ENCODE data around the gene VWF.
"Not testable (repeated sequence)": the region's sequence is repeated elsewhere in the genome, so short reads cannot be mapped to it uniquely, and the experiment has no call there.

The VWF gene

GRCh38 chr12:6158255-6158654, 33.8 kb upstream of the VWF start:
- H3K9me3 Mint-ChIP-seq, result no peaks in the 10 kb centered on the region
- no peak overlapping the region for H3K27ac Mint-ChIP-seq
- no peaks in the 10 kb centered on the region for H3K4me1 Mint-ChIP-seq (ENCODE audit: low read depth)
- H3K4me3 Mint-ChIP-seq, result no peak overlapping the region
- no peaks in the 10 kb centered on the region for H3K36me3 Mint-ChIP-seq (ENCODE audit: low read depth)
- DNase-seq (ENCODE audit: low spot score), result no peak
- no peaks in the 10 kb centered on the region for H3K27me3 Mint-ChIP-seq (ENCODE audit: low read depth)

GRCh38 chr12:6157482-6157881, 33.0 kb upstream of the VWF start:
- Mint-ChIP-seq H3K9me3 (no peaks in the 10 kb centered on the region), H3K27me3 (ENCODE audit: low read depth) (no peaks in the 10 kb centered on the region), H3K27ac (no peak overlapping the region), H3K4me3 (no peak overlapping the region), H3K4me1 (ENCODE audit: low read depth) (no peaks in the 10 kb centered on the region), H3K36me3 (ENCODE audit: low read depth) (no peaks in the 10 kb centered on the region)
- no peak for DNase-seq (ENCODE audit: low spot score)

DNA sequence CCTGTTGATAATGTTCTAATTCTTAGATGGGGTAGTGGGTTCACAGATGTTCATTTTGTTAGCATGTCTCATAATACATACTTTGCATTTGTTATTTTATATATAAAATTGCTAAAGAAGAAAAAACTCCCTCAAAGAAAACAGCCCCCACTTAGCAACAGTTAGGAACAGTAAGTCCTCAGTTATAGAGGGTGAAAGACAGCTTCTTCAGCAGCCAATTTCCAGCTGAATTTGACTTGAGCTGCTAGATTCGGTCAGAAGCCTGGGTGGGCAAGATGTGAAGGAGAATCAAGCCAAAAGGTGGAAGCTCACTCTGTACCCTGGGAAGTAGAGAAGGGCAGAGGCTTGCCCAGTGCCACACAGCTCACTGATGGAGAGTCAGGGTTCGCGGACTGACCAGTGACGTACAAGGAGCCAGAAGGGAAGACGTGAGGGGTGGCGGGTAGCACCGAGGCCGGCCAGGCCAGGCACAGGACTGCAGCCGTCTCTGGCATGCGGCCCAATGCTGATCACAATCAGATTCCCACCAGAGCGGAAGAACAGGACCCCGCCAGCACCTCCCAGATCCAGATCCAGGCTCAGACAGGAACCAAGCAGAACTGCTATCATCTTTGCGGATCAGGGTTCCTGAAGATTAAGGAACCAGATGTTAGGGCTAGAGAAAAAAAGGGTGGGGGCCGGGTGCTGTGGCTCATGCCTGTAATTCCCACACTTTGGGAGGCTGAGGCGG, 30.4 kb upstream of the VWF start:
- Mint-ChIP-seq H3K4me3 (no peak overlapping the region), H3K36me3 (ENCODE audit: low read depth) (no peaks in the 10 kb centered on the region)

DNA sequence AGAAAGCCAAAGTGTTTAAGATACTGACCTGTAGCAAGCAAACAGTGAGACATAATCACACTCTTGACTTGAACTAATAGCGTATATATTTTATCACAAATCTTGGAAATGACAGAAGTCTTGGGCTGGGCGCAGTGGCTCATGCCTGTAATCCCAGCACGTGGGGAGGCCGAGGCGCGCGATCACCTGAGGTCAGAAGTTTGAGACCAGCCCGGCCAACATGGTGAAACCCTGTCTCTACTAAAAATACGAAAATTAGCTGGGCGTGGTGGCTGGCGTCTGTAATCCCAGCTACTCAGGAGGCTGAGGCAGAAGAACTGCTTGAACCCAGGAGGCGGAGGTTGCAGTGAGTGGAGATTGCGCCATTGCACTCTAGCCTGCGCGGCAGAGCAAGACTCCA, 24.3 kb upstream of the VWF start:
- not testable (repeated sequence) for H3K27me3 Mint-ChIP-seq (ENCODE audit: low read depth); H3K4me3 Mint-ChIP-seq; H3K9me3 Mint-ChIP-seq; H3K4me1 Mint-ChIP-seq (ENCODE audit: low read depth); H3K27ac Mint-ChIP-seq; H3K36me3 Mint-ChIP-seq (ENCODE audit: low read depth); DNase-seq (ENCODE audit: low spot score)

More for the DNA sequence above, 30.4 kb upstream of the VWF start:
- H3K27me3 Mint-ChIP-seq (ENCODE audit: low read depth), result no peaks in the 10 kb centered on the region
- no peak for DNase-seq (ENCODE audit: low spot score)
- no peaks in the 10 kb centered on the region for H3K4me1 Mint-ChIP-seq (ENCODE audit: low read depth)
- H3K27ac Mint-ChIP-seq, result no peak overlapping the region
- H3K9me3 Mint-ChIP-seq, result no peaks in the 10 kb centered on the region

DNA sequence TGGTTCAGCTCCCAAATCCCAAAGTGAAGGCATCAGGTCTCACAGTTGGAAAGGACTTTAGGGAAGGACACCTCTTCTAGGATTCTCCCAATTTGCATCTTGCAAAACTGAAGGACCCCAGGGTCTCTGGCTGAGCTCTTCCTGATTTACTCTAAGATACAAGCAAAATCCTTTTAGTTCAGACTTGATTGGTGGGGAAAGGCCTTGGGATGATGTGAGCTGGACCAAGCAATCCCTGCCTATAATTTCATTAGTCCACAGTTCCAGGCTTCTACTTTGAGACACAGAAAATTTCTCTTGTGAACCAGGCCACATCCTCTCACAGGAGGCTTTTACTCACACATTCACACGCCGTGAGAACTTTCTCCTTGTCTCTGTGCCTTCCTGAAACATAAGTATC, 23.6 kb upstream of the VWF start:
- no peak for DNase-seq (ENCODE audit: low spot score)
- H3K4me1 Mint-ChIP-seq (ENCODE audit: low read depth), result peaks cover 3% of the 10 kb centered on the region
- H3K4me3 Mint-ChIP-seq, result no peak overlapping the region
- no peaks in the 10 kb centered on the region for H3K36me3 Mint-ChIP-seq (ENCODE audit: low read depth)
- H3K9me3 Mint-ChIP-seq, result no peaks in the 10 kb centered on the region
- H3K27me3 Mint-ChIP-seq (ENCODE audit: low read depth), result no peaks in the 10 kb centered on the region
- no peak overlapping the region for H3K27ac Mint-ChIP-seq

DNA sequence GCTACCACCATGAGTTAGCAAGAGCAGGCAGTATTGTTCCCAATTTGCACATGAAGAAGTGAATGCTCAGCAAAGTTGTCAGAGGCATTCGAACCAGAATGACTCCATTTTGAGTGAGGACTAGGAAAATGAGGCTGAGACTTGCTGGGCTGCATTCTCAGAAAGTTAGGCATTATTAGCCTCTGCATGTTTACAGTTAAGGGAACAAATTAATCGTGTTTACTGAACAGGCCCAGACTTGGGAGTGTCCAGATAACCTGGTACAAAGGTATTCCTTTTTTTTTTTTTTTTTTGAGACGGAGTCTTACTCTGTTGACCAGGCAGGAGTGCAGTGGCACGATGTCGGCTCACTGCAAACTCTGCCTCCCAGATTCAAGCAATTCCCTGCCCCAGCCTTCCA, 22.5 kb upstream of the VWF start:
- Mint-ChIP-seq H3K4me1 (ENCODE audit: low read depth) (peaks cover 3% of the 10 kb centered on the region), H3K9me3 (no peaks in the 10 kb centered on the region), H3K4me3 (no peak overlapping the region), H3K36me3 (ENCODE audit: low read depth) (no peaks in the 10 kb centered on the region), H3K27ac (no peak overlapping the region), H3K27me3 (ENCODE audit: low read depth) (no peaks in the 10 kb centered on the region)
- no peak for DNase-seq (ENCODE audit: low spot score)

GRCh38 chr12:6146509-6146908, 22.0 kb upstream of the VWF start:
- Mint-ChIP-seq H3K9me3 (no peaks in the 10 kb centered on the region), H3K4me3 (no peak overlapping the region), H3K4me1 (ENCODE audit: low read depth) (peaks cover 5% of the 10 kb centered on the region), H3K36me3 (ENCODE audit: low read depth) (no peaks in the 10 kb centered on the region), H3K27ac (no peak overlapping the region), H3K27me3 (ENCODE audit: low read depth) (no peaks in the 10 kb centered on the region)
- DNase-seq (ENCODE audit: low spot score), result no peak

GRCh38 chr12:6145564-6145963, 21.1 kb upstream of the VWF start:
- no peak overlapping the region for H3K4me3 Mint-ChIP-seq
- H3K27me3 Mint-ChIP-seq (ENCODE audit: low read depth), result no peaks in the 10 kb centered on the region
- DNase-seq (ENCODE audit: low spot score), result no peak
- peaks cover 15% of the 10 kb centered on the region for H3K4me1 Mint-ChIP-seq (ENCODE audit: low read depth)
- H3K9me3 Mint-ChIP-seq, result peaks cover 5% of the 10 kb centered on the region
- H3K27ac Mint-ChIP-seq, result peak overlapping the region; percentile 41
- peaks cover 5% of the 10 kb centered on the region for H3K36me3 Mint-ChIP-seq (ENCODE audit: low read depth)

- H3K27me3 Mint-ChIP-seq (ENCODE audit: low read depth), result no peaks in the 10 kb centered on the region
- no peak overlapping the region for H3K4me3 Mint-ChIP-seq
- no peak overlapping the region for H3K27ac Mint-ChIP-seq
- peaks cover 5% of the 10 kb centered on the region for H3K9me3 Mint-ChIP-seq
- H3K4me1 Mint-ChIP-seq (ENCODE audit: low read depth), result peaks cover 18% of the 10 kb centered on the region
- H3K36me3 Mint-ChIP-seq (ENCODE audit: low read depth), result peaks cover 5% of the 10 kb centered on the region
- no peak for DNase-seq (ENCODE audit: low spot score)
Observed at GRCh38 chr12:6143303-6143675, 18.8 kb upstream of the VWF start.

- not testable (repeated sequence) for H3K27me3 Mint-ChIP-seq (ENCODE audit: low read depth); H3K27ac Mint-ChIP-seq
Observed at GRCh38 chr12:6142368-6143302, 18.2 kb upstream of the VWF start.

DNA sequence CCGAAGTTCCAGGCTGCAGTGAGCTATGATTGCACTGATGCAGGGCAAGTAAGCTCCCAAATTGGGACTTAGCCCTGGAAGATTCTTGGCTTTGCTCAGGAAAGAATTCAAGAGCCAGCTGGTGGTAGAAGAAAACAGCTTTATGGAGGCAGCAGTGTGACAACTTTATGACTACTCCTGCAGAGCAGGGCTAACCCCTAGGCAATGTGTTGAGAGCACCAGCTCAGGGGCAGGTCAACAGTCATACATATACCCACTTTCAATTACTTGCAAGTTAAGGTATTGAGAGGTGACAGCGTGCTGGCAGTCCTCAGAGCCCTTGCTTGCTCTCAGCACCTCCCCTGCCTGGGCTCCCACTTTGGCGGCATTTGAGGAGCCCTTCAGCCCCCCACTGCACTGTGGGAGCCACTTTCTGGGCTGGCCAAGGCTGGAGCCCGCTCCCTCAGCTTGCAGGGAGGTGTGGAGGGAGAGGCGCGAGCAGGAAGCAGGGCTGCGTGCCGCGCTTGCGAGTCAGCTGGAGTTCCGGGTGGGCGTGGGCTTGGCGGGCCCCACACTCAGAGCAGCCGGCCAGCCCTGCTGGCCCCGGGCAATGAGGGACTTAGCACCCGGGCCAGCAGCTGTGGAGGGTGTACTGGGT, 17.4 kb upstream of the VWF start:
- DNase-seq (ENCODE audit: low spot score); H3K27me3 Mint-ChIP-seq (ENCODE audit: low read depth); H3K36me3 Mint-ChIP-seq (ENCODE audit: low read depth); H3K4me3 Mint-ChIP-seq; H3K9me3 Mint-ChIP-seq: not testable (repeated sequence)
- peaks cover 18% of the 10 kb centered on the region for H3K4me1 Mint-ChIP-seq (ENCODE audit: low read depth)
- H3K27ac Mint-ChIP-seq, result peak overlapping the region; percentile 83

More at GRCh38 chr12:6142368-6143302, 18.2 kb upstream of the VWF start:
- H3K4me1 Mint-ChIP-seq (ENCODE audit: low read depth), result peaks cover 18% of the 10 kb centered on the region
- not testable (repeated sequence) for DNase-seq (ENCODE audit: low spot score); H3K4me3 Mint-ChIP-seq; H3K9me3 Mint-ChIP-seq; H3K36me3 Mint-ChIP-seq (ENCODE audit: low read depth)

DNA sequence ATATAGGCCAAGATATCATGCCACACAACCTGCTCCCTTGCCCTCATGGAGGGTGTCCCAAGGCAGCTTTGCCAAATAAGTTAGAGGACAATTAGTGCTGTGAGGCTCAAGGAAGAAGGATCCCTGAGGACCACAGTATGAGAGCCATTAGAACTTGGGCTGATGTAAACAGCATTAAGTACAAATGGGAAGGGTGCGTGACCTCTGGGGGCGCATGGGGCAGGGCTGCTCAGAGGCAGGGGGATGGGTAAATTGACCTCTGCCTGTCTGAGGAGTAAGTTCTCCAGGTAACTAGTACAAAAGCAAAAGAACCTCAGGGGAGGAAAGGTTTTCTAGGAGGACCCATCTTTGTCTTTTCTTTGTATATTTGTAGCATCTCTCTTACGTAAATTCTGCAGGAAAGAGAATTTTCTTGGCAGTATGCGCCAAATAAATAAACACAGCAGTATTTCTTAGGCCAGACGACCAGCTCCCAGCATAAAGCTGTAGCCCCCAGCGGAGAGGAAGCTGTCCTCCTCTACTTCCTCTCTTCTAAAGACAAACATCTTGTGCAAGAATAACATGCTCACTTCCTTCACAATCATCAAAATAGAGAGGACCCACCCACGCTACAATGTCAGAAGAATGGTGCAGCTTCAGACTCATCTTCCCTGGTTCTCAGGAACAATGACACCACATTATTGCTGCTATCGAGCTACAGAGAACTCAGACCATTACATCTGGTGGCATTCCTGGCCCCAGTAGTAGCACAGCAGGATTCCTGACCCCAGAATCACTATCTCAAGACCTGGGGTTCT, 16.4 kb upstream of the VWF start:
- H3K36me3 Mint-ChIP-seq (ENCODE audit: low read depth), result peaks cover 5% of the 10 kb centered on the region
- H3K4me3 Mint-ChIP-seq, result peak overlapping the region; percentile 59
- H3K9me3 Mint-ChIP-seq, result peaks cover 5% of the 10 kb centered on the region
- H3K4me1 Mint-ChIP-seq (ENCODE audit: low read depth), result peaks cover 18% of the 10 kb centered on the region
- peak; percentile 30 for DNase-seq (ENCODE audit: low spot score)
- H3K27me3 Mint-ChIP-seq (ENCODE audit: low read depth), result no peaks in the 10 kb centered on the region
- peak overlapping the region; percentile 83 for H3K27ac Mint-ChIP-seq

GRCh38 chr12:6135071-6135470, 10.6 kb upstream of the VWF start:
- no peaks in the 10 kb centered on the region for H3K36me3 Mint-ChIP-seq (ENCODE audit: low read depth)
- H3K27ac Mint-ChIP-seq, result no peak overlapping the region
- no peak overlapping the region for H3K4me3 Mint-ChIP-seq
- DNase-seq (ENCODE audit: low spot score), result no peak
- H3K27me3 Mint-ChIP-seq (ENCODE audit: low read depth), result no peaks in the 10 kb centered on the region
- peaks cover 2% of the 10 kb centered on the region for H3K4me1 Mint-ChIP-seq (ENCODE audit: low read depth)
- H3K9me3 Mint-ChIP-seq, result no peaks in the 10 kb centered on the region

Data from T-helper 2 cell treated with Interferon-gamma antibody and Interleukin-4, amounts not matched to agents 5 μg/mL and 100 μg/mL, for 36 hours (primary cell).